ENCODE data around the gene NEUROD6.

NEUROD6 gene

GRCh38 chr7:31340603-31341002 is at the start of gene NEUROD6:
NEUROD6 (minus strand) TSS chr7:31340726; CDS start chr7:31339268, 1,458 bp downstream.
- DNase-seq = no peak

- no peak for DNase-seq
These were observed 43.9 kb upstream of the NEUROD6 start for GRCh38 chr7:31384466-31384865.

DNA sequence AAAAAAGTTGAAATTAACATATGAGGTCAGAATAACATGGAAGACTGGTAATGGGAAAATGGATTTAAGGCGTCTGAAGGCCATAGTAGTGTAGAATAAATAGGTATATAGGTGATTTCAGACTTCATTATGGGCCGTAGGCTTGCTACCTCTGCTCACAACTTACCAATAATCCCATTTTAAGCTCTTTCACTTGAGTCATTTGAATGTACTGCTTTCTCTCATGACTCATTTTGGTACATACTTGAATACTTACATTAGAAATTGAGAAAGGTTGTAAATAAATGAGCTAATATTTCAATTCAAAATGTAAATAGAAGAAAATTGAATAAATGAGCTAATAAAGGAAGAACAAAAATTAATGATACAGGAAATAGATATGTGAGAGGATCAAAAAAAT is 42.2 kb upstream of the NEUROD6 start:
- no peak for DNase-seq

GRCh38 chr7:31373337-31374289 is 33.1 kb upstream of the NEUROD6 start:
- no peak for DNase-seq

- DNase-seq = no peak
These were observed 31.9 kb upstream of the NEUROD6 start for GRCh38 chr7:31372231-31372959.

DNA sequence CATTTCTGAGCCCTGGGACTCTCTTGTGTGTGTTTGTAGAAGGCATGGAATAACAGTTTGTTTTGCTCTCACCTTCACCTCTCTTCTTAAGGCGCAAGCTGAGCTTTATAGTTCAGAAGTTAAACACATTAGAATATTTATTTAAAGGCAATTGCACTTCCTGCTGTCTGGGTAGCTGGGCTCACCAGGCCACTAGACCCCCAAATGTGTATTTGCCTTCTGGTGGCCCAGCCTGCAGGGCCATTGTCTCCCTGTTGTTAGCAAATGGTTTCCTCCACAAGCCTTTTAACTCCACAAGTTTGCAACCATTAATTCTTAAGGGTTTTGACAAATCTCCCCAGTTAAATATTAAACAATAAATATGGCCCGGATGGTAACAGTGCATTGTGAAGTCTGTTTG is 31.1 kb upstream of the NEUROD6 start:
- no peak for DNase-seq

DNA sequence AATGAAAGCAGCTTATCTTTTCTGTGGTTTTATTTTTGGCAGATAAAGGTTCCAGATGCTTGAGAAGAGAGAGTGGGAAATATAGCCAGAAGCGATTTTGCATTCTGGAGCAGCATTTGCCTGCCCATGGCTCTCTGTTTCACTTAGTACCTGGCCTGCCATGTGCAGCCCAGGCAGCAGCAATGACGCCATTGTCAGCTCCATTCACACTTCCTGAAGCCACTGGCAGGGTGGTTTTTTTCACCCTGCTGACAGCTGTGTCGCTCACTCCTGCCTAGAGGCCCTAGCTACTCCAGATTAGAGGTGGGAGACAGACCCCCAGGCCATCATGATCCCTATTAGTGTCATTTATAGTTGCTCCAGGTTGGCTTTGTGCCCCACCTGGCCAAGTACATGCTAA is 30.1 kb upstream of the NEUROD6 start:
- no peak for DNase-seq

- no peak for DNase-seq
These were observed 28.1 kb upstream of the NEUROD6 start for GRCh38 chr7:31368620-31369019.

DNA sequence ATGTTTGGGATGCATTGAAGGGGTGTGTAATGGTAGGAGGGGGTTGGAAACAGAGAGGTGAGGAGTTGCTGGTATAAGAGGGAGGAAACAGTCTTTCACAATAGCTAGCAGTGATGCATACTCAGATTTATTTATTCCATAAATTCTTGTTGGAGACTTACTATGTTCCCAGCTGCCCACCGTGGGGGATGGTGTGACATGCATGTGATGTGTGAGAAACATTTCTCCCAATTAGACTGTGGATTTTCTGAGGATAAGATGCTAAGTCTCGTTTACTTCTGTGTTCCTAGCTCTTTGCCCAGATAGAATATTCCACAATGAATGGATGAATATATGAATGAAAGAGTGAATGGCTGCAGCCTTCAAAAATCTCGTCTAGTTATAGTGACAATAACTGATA is 23.0 kb upstream of the NEUROD6 start:
- DNase-seq = no peak

GRCh38 chr7:31363051-31363450 is 22.5 kb upstream of the NEUROD6 start:
- no peak for DNase-seq

GRCh38 chr7:31362401-31362800 is 21.9 kb upstream of the NEUROD6 start:
- no peak for DNase-seq

GRCh38 chr7:31358467-31358866 is 17.9 kb upstream of the NEUROD6 start:
- DNase-seq = no peak

DNA sequence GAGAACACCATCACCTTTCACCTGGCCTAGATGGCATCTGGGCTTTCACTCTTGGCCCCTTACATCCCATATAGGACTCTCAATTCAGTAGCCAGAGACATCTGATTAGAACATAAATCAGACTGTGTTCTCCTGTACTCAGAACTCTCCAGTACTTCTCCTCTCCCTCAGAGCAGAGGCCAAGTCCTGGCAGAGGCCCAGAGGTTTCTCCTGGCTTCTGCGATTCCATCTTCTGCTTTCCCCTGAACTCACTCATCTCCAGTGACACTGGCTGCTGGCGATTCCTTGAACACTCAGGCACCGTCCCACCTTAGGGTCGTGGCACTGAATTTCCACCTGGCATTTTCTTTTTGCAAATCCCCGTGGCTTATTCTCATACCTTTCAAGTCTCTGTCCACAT is 4.9 kb upstream of the NEUROD6 start:
- DNase-seq = no peak

DNA sequence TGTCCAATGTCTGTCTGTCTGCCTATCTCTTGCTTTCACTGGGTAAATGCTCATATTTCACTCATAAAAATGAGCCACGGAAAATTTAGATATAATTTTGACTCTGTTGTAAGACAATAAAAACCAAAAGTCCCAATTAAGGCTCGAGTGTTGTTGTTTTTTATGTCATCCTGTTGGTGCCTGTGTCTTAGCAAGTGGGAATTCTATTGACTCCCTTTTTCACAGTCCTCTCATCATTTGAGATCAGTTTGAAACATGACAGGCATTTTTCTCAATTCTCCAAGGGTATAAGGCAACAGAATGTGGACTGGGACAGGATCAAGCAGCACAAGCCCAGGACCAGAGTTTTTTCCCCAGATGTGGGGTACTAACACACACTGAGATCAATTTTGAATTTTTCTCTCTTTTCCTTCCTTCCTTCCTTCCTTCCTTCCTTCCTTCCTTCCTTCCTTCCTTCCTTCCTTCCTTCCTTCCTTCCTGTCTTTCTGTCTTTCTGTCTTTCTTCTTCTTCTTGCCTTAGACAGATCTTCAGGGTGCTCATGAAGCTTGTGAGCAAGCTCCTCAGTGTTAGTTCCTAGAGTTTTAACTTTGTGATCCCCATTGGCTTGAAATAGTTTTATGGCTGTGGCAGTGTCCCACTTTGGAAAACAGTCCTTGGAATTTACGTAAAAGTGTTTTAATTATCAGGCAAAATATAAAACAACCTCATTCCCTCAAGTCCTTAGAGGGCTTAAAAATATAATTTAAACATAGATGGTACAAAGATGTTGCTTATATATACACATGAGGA is 3.2 kb upstream of the NEUROD6 start:
- no peak for DNase-seq

GRCh38 chr7:31341141-31341540 is 615 bp upstream of the NEUROD6 start:
- no peak for DNase-seq

- DNase-seq = no peak
These were observed 475 bp downstream of the NEUROD6 start for GRCh38 chr7:31340051-31340450.

DNA sequence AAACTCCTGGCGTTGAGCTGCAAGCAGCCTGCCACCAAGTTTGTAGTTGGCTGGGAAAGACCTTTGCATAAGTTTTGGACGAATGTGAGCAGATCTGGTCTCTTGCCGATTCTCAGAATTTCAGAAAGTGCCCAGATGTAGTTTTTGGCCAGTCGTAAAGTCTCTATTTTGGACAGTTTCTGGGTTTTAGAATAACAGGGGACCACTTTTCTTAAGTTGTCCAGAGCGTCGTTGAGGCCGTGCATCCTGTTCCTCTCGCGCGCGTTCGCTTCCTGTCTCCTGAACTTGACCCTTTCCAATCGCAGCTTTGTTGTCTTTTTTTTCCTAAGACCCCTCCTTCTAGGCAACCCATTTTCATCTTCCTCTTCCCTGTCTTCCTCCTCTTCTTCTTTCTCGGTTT is 1.8 kb downstream of the NEUROD6 start:
- no peak for DNase-seq

GRCh38 chr7:31337002-31337565 is 3.4 kb downstream of the NEUROD6 start:
- DNase-seq = no peak

DNA sequence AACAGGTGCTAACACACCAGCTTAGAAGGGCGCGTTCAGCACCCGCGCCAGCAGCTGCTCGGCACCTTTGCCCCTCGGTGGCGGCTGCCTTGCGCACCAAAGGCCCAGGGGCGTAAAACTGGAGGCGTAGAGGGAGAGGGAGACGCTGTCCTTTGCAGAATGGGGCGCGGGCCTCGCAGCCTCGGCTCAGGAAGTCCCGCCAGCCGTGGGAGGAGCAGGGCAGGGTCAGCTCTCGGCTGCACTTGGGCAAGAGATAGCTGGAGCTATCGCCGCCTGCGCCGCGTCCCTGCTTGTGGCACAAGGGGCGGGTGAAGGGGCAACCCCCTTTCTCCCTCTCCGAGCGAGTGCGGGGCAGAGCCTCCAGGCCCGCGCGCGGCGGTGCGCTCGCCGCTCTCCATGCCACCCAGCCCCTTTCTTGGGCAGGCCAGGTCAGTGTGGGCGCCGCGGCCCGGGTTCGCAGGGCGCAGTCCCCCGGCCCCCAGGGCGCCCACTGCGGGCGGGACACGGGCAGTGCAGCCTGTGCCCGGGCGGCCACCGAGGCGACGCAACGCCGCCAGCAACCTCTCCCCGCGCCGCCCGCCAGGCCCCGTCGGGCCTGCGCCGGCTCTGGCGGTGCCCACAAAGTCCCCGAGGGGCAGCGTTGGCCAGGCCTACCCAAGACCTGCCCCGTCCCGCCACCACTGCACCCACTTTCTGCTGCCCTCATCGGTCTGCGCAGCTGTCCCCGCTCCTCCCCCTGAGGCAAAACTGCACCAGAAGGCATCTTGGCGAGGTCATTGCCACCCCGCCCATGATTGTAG is 4.1 kb downstream of the NEUROD6 start:
- DNase-seq = no peak

DNA sequence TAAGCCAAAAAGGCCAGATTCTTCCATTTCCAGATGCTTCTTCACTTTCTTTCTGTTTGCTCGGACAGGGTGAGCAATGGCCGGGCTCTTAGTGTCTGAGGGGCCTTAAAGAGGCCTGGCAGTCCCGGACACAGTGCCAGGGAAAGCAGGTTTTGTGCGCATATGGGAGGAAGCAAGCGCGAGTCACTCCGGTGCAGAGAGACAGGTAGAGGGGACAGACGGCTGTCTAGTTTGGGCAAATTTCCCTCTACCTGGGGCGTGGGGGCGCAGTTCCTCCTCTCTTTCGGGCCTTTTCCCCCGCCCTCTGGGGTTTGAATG is 4.7 kb downstream of the NEUROD6 start:
- DNase-seq = no peak

- no peak for DNase-seq
These were observed 5.2 kb downstream of the NEUROD6 start for GRCh38 chr7:31335161-31335856.

GRCh38 chr7:31333291-31333690 is 7.2 kb downstream of the NEUROD6 start:
- DNase-seq = no peak
